H9 (cell line): ENCODE measurements around the gene RBP2. TPM values are rescaled to one million over a fixed set of nuclear protein-coding genes. Genes with fewer than 3 reads are reported as not detected.

Experiments used
- DNase-seq: peaks from one replicate; pipeline ENCODE4 v3.0.0-alpha.2; 2017
- H2AFZ ChIP-seq: one replicate; pipeline ENCODE4 v1.6.1; 2013; ENCODE audit warnings: mild to moderate bottlenecking, low read length, control low read depth, moderate library complexity
- H2AK5ac ChIP-seq: 2 replicates; pipeline ENCODE4 v1.6.1; 2013; ENCODE audit warnings: low read length, control low read depth, mixed read lengths; ENCODE audit not compliant: insufficient read length
- H2BK120ac ChIP-seq: one replicate; pipeline ENCODE4 v1.6.1; 2013; ENCODE audit warnings: low read depth, mild to moderate bottlenecking, low read length, control low read depth, inconsistent platforms; ENCODE audit not compliant: poor library complexity, severe bottlenecking
- H2BK12ac ChIP-seq: 2 replicates; pipeline ENCODE4 v1.6.1; 2013; ENCODE audit warnings: low read length, control low read depth, mixed read lengths, low read depth; ENCODE audit not compliant: insufficient read length
- H2BK15ac ChIP-seq: 2 replicates; pipeline ENCODE4 v1.6.1; 2013; ENCODE audit warnings: low read depth, low read length, control low read depth
- H2BK20ac ChIP-seq: one replicate; pipeline ENCODE4 v1.6.1; 2013; ENCODE audit warnings: low read depth, mild to moderate bottlenecking, low read length, control low read depth, inconsistent platforms; ENCODE audit not compliant: poor library complexity, severe bottlenecking
- H2BK5ac ChIP-seq: 2 replicates; pipeline ENCODE4 v1.6.1; 2013; ENCODE audit warnings: low read length, control low read depth, mixed read lengths; ENCODE audit not compliant: insufficient read length
- H3K14ac ChIP-seq: 2 replicates; pipeline ENCODE4 v1.6.1; 2013; ENCODE audit warnings: low read length, control low read depth; ENCODE audit not compliant: insufficient read depth
- H3K18ac ChIP-seq: 2 replicates; pipeline ENCODE4 v1.6.1; 2013; ENCODE audit warnings: low read depth, mild to moderate bottlenecking, mixed read lengths, low read length, control low read depth; ENCODE audit not compliant: insufficient read length
- H3K23ac ChIP-seq: 2 replicates; pipeline ENCODE4 v1.6.1; 2013; ENCODE audit warnings: low read length, control low read depth, mixed read lengths, low read depth; ENCODE audit not compliant: insufficient read length
- H3K23me2 ChIP-seq: 2 replicates; pipeline ENCODE4 v1.6.1; 2013; ENCODE audit warnings: low read depth, mild to moderate bottlenecking, mixed read lengths, low read length, control low read depth; ENCODE audit not compliant: insufficient read length, poor library complexity, severe bottlenecking
- H3K27ac ChIP-seq: 2 replicates; pipeline ENCODE4 v1.5.1; 2013; ENCODE audit warnings: low read length, control low read depth, mixed read lengths, low read depth; ENCODE audit not compliant: insufficient read length
- H3K27me3 ChIP-seq: 2 replicates; pipeline ENCODE4 v1.6.1; 2013; ENCODE audit warnings: low read length, control low read depth, inconsistent platforms; ENCODE audit not compliant: insufficient read depth
- H3K4ac ChIP-seq: 2 replicates; pipeline ENCODE4 v1.6.1; 2013; ENCODE audit warnings: low read depth, mild to moderate bottlenecking, control low read depth, inconsistent platforms, low read length, moderate library complexity
- H3K4me1 ChIP-seq: 2 replicates; pipeline ENCODE4 v1.6.1; 2013; ENCODE audit warnings: low read length, control low read depth, inconsistent platforms; ENCODE audit not compliant: insufficient read depth
- H3K4me2 ChIP-seq: 2 replicates; pipeline ENCODE4 v1.6.1; 2013; ENCODE audit warnings: low read length, control low read depth, mixed read lengths; ENCODE audit not compliant: insufficient read length, insufficient read depth
- H3K56ac ChIP-seq: 2 replicates; pipeline ENCODE4 v1.6.1; 2013; ENCODE audit warnings: low read depth, mild to moderate bottlenecking, mixed read lengths, low read length, control low read depth; ENCODE audit not compliant: insufficient read length
- H3K79me1 ChIP-seq: 2 replicates; pipeline ENCODE4 v1.6.1; 2013; ENCODE audit warnings: low read depth, mild to moderate bottlenecking, moderate library complexity, low read length, control low read depth, inconsistent platforms; ENCODE audit not compliant: insufficient read depth, poor library complexity, severe bottlenecking
- H3K79me2 ChIP-seq: 2 replicates; pipeline ENCODE4 v1.6.1; 2013; ENCODE audit warnings: low read length, control low read depth, inconsistent platforms; ENCODE audit not compliant: insufficient read depth
- H3K9ac ChIP-seq: 2 replicates; pipeline ENCODE4 v1.6.1; 2013; ENCODE audit warnings: low read length, control low read depth, mixed read lengths; ENCODE audit not compliant: insufficient read length; ENCODE audit errors: extremely low read depth
- H3K9me3 ChIP-seq: one replicate; pipeline ENCODE4 v1.6.1; 2013; ENCODE audit warnings: low read depth, low read length, inconsistent platforms; ENCODE audit not compliant: control insufficient read depth
- H3T11ph ChIP-seq: one replicate; pipeline ENCODE4 v1.6.1; 2013; ENCODE audit warnings: mild to moderate bottlenecking, low read length, control low read depth, inconsistent platforms
- H4K20me1 ChIP-seq: one replicate; pipeline ENCODE4 v1.6.1; 2013; ENCODE audit not compliant: control insufficient read depth, insufficient read length, insufficient read depth
- H4K5ac ChIP-seq: 2 replicates; pipeline ENCODE4 v1.6.1; 2013; ENCODE audit warnings: low read depth, mild to moderate bottlenecking, mixed read lengths, low read length, control low read depth; ENCODE audit not compliant: insufficient read length
- H4K8ac ChIP-seq: replicated peaks from 2 replicates; pipeline ENCODE4 v1.6.1; 2013; ENCODE audit warnings: low read length, control low read depth, mixed read lengths, low read depth; ENCODE audit not compliant: insufficient read length
- H4K91ac ChIP-seq: 2 replicates; pipeline ENCODE4 v1.6.1; 2013; ENCODE audit warnings: low read depth, mild to moderate bottlenecking, moderate library complexity, mixed read lengths, low read length, control low read depth; ENCODE audit not compliant: insufficient read length
- H3K27ac Mint-ChIP-seq, 3 experiments: 2 replicates in 2 of 3; 3 replicates in 1 of 3; pipeline ENCODE4 v1.8.0; 2020 to 2021; ENCODE audit warnings: mixed read lengths in 3 of 3, mild to moderate bottlenecking in 1 of 3, moderate library complexity in 1 of 3
- H3K27me3 Mint-ChIP-seq: 2 replicates; pipeline ENCODE4 v1.8.0; 2021; ENCODE audit warnings: low read depth, mild to moderate bottlenecking, moderate library complexity, mixed read lengths
- H3K36me3 Mint-ChIP-seq, 3 experiments: 2 replicates in 2 of 3; 3 replicates in 1 of 3; pipeline ENCODE4 v1.8.0; 2020 to 2021; ENCODE audit warnings: low read depth in 3 of 3, mixed read lengths in 3 of 3; ENCODE audit not compliant: insufficient read depth in 1 of 3
- H3K4me1 Mint-ChIP-seq, 2 experiments: 2 replicates each; pipeline ENCODE4 v1.8.0; 2020; ENCODE audit warnings: mixed read lengths in 2 of 2
- H3K4me3 Mint-ChIP-seq, 2 experiments: 2 replicates in 1 of 2; 3 replicates in 1 of 2; pipeline ENCODE4 v1.8.0; 2020 to 2021; ENCODE audit warnings: mild to moderate bottlenecking in 2 of 2, mixed read lengths in 2 of 2, moderate library complexity in 1 of 2
- H3K9me3 Mint-ChIP-seq, 2 experiments: 2 replicates in 1 of 2; 3 replicates in 1 of 2; pipeline ENCODE4 v1.8.0; 2020; ENCODE audit warnings: mild to moderate bottlenecking in 2 of 2, mixed read lengths in 2 of 2, moderate library complexity in 1 of 2
- CTCF ChIP-seq: fragments of 200-600 bp; sonication (generic); conservative IDR thresholded peaks from 3 replicates; pipeline ENCODE4 v1.8.0; 2021; ENCODE audit warnings: antibody characterized with exemption, mild to moderate bottlenecking
- WGBS: extraction: QIAGEN DNeasy Blood & Tissue Kit; methylation state at CpG from one replicate; pipeline ENCODE4 v1.1.7; 2013; ENCODE audit warnings: missing lambda C conversion rate, low lambda C conversion rate, mixed read lengths; ENCODE audit not compliant: insufficient read length; ENCODE audit errors: extremely low coverage; 5-methylcytosine and 5-hydroxymethylcytosine counted together
- total RNA-seq: library from RNA; stranded (reverse); gene quantifications from 2 replicates; pipeline ENCODE4 v1.2.1, GENCODE V29; 2021

The RBP2 gene
- total RNA-seq, 1 experiment from 2014 or later, result not detected

GRCh38 chr3:139519998-139520737 lies 43.9 kb upstream of the RBP2 start:
- no peak overlapping the region for H2BK12ac ChIP-seq
- H2BK20ac ChIP-seq, result no peak overlapping the region
- peak; percentile 73 for TF ChIP-seq CTCF
- no peak overlapping the region for H2BK15ac ChIP-seq
- H2AK5ac ChIP-seq, result no peak overlapping the region
- peaks cover 0 to 2% (median 0%) of the 10 kb centered on the region in 3 experiments; a peak in 2 of 7 replicates for H3K36me3 Mint-ChIP-seq
- no peak overlapping the region for H3K27ac ChIP-seq
- peaks cover 28 to 34% of the 10 kb centered on the region in 2 experiments for H3K4me1 Mint-ChIP-seq
- H3K27ac Mint-ChIP-seq, result peak overlapping the region in 1 of 3 experiments; percentile 31; a peak in 1 of 7 replicates
- 0 out of 5 replicates have a peak, but pooled peaks cover 0 to 3% of the 10 kb centered on the region in 2 experiments for H3K9me3 Mint-ChIP-seq
- WGBS, result no CpG with 5 or more reads among the region's 7 CpGs
- DNase-seq, result peak; percentile 81
- H3K23me2 ChIP-seq, result no peaks in the 10 kb centered on the region
- H2BK5ac ChIP-seq, result no peak overlapping the region
- no peak overlapping the region for H3K4me2 ChIP-seq
- no peak overlapping the region for H4K5ac ChIP-seq
- H4K8ac ChIP-seq, result no peak overlapping the region
- no peak overlapping the region for H2AFZ ChIP-seq
- peaks cover 3% of the 10 kb centered on the region for H4K20me1 ChIP-seq
- peaks cover 3% of the 10 kb centered on the region; the same call in 1 of the 2 replicates for H3K4me1 ChIP-seq
- no peak overlapping the region for H3K56ac ChIP-seq
- H4K91ac ChIP-seq, result no peak overlapping the region
- H2BK120ac ChIP-seq, result no peak overlapping the region
- no peak overlapping the region for H3K14ac ChIP-seq
- no peaks in the 10 kb centered on the region for H3K79me2 ChIP-seq
- peaks cover 29% of the 10 kb centered on the region for H3K27me3 Mint-ChIP-seq
- no peak overlapping the region for H3K9ac ChIP-seq
- H3K23ac ChIP-seq, result no peak overlapping the region
- no peak overlapping the region for H3K4me3 Mint-ChIP-seq
- H3K79me1 ChIP-seq, result no peaks in the 10 kb centered on the region
- no peak overlapping the region for H3T11ph ChIP-seq
- no peak overlapping the region for H3K4ac ChIP-seq
- H3K9me3 ChIP-seq, result no peaks in the 10 kb centered on the region
- H3K27me3 ChIP-seq, result no peaks in the 10 kb centered on the region; the same call in none of the 2 replicates
- no peak overlapping the region for H3K18ac ChIP-seq
